HCT116 (cell line): ENCODE measurements around the gene XRCC3.

Experiments
- CTCF ChIP-seq, 3 experiments: fragments of 200-600 bp in 1 of 3; sonication (generic) in 1 of 3; IDR thresholded peaks in 2 of 3; conservative IDR thresholded peaks in 1 of 3; 2 replicates each; pipeline ENCODE4 v1.5.1; 2012 to 2017; ENCODE audit warnings: low read depth in 2 of 3, low read length in 2 of 3, antibody characterized with exemption in 1 of 3, borderline replicate concordance in 1 of 3, control low read depth in 1 of 3, mild to moderate bottlenecking in 1 of 3, mixed read lengths in 1 of 3, mixed run types in 1 of 3, moderate library complexity in 1 of 3; ENCODE audit not compliant: insufficient read depth in 1 of 3
- EZH2 ChIP-seq: fragments of 200-600 bp; sonication (generic); IDR thresholded peaks from 2 replicates; pipeline ENCODE4 v1.6.1; 2017; ENCODE audit warnings: antibody characterized with exemption, mixed run types

- TF ChIP-seq CTCF (IDR thresholded peaks at IDR 0.05 in 2 of 3, conservative IDR thresholded peaks at IDR 0.05 in 1 of 3; ENCODE audit: borderline replicate concordance in 1 of 3, insufficient read depth in 1 of 3, low read depth in 2 of 3, low read length in 2 of 3) (no peak), EZH2 (no peak)
Observed at GRCh38 chr14:103762541-103762940, 47.3 kb upstream of the XRCC3 start.
